GF-D8 (cell line): ENCODE data around the gene NFYB.
A peak's percentile ranks its signal among the peaks of the same experiment; 100 is the strongest.

Source experiments
- DNase-seq: peaks from one replicate; lab custom pipeline; 2025; lab: John Stamatoyannopoulos, UW

NFYB gene

DNA sequence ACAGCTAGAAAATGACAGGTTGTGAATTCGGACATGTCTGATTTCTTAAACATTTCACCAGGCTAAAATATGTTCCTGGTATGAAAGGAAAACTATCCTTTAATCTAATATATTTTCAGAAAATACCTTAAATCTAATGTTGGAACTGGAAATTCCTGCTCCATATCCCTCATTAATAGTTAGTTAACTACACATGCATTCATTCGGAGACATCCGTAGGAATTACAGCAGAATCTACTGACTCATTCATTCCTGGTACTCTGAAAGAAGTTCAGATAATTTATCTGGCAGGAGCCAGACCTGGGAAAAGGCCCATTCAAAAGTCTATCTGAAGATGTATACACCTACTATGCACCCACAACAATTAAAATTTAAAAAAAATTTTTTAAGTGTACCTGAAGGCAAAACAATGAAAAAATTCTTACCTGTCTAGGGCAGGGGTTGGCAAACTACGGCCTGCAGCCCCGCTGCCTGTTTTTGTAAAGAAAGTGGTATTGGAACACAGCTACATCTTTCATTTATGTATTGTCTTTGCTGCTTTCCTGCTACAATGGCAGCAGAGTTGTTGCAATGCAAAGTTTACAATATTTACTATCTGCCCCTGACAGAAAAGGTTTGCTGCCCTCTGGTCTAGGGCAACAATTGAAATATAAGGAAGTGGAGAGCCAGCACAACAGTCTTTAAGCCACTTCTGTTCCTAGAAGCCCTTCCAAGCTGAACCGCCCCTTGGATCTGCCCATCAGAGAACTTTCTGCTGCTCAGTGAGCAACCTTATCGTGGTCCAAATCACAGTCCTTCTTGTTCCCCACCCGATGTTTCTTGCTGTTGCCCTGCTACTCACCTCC, 17.9 kb upstream of the NFYB start:
- DNase-seq: no peak

DNA sequence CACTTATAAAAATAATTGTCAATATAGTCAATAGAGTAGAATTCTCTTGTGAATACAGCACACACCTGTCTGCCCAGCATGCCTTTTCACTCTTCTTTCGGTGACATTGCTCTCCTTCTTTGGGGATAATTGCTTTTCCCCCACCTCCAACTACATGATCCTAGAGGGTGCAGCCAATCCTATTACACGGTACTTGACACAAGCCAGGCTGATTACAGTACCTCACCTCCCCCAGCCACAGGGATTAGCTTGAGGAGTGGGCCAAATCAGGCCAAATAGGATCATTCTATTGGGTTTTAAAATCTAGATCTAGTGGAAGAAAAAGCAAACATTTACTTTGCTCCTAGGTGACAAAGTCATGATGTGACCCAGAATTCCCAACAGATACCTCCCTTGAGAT, 16.8 kb upstream of the NFYB start:
- no peak for DNase-seq

DNA sequence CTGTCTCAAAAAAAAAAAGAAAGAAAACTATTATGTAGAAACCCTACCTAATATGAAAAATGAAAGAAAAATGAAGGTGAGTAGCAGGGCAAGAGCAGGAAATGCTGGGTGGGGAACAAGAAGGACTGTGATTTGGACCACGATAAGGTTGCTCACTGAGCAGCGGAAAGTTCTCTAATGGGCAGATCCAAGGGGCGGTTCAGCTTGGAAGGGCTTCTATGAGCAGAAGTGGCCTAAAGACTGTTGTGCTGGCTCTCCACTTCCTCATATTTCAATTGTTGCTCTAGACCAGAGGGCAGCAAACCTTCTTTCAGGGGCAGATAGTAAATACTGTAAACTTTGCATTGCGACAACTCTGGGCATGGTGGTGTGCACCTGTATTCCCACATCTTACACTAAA, 16.3 kb upstream of the NFYB start:
- no peak for DNase-seq

DNA sequence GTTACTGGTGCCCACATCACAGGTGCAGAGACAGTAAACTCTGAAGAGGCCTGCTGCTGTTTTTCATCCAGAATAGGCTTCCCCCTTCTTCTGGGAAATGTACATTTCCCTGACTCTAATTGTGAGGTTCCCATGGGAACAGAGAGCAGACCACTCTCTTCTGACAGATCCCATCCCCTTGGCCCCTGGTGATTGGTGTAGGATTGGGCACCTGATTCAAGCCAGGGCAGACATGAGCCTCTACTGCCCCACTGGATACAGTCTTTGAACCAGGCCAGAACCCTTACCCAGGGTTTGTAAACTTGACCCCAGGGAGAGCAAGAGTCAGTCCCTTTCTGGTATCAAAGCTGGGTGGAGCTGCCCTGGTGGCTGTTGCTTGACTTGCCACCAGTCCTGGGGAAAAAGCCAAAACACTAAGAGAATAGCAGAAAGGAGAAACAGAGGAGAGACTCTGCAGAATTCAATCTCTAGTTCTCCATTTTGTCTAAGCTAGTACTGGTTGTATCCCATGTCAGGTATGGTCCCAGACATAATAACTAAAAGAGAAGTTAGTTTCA, 14.8 kb upstream of the NFYB start:
- DNase-seq: no peak

DNA sequence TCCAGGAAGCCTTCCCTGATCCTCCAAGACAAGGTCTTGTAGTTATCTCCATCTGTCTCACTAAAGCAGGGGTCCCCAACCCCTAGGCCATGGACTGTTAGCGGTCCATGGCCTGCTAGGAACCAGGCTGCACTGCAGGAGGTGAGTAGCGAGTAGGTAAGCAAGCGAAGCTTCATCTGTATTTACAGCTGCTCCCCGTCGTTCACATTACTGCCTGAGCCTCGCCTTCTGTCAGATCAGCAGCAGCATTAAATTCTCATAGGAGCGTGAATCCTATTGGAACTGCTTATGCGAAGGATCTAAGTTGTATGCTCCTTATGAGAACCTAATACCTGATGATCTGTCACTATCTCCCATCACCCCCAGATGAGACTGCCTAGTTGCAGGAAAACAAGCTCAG, 12.4 kb upstream of the NFYB start:
- no peak for DNase-seq

DNA sequence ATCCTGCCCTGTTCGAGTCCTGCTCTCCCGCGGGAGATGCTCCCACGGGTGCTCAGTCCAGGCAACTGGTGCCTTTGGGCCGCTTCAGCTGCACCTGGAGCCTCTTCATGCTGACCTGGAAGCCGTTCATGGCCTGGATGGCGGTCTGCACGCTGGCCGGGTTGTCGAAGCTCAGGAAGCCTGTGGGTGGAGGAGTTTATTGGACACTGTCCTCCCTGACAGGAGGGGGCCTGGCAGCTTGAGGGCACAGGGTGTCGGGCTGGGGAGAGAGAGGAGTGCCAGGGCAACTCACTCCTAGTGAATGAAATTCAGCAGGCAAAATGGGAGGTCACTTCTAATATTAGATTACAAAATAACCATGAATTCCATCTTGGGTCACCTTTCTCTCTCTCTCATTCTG, 9.3 kb upstream of the NFYB start:
- no peak for DNase-seq

DNA sequence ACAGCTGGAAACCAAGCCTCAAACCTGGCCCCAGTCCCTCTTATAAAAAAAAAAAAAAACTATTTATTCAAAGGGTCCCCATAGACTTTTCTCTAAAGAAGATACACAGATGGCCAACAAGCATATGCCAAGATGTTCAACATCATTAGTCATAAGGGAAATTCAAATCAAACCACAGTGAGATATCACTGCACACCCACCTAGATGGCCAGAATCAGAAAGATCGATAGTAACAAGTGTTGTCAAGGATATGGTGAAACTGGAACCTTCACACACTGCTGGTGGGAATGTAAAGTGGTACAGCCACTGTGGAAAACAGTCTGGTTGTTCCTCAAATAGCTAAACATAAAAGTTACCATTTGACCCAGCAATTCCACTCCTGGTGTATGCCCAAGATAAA, 5.9 kb upstream of the NFYB start:
- no peak for DNase-seq

DNA sequence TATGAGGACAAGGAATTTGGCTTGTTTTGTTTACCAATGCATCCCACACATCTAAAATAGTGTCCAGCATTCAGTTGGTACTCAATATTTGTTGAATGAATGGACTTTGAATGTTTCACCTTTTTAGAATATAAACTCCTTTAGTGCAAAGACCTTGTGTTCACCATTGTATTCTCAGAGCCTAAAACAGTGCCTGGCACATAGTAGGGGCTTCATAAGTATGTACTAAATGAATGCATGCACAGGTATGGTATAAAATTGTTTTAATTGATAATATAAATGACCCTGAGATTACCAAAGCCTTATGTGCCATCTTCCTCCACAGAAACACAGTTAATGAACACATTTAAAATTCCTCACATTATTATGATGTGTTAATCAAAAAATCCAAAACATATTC, 5.0 kb upstream of the NFYB start:
- no peak for DNase-seq

DNA sequence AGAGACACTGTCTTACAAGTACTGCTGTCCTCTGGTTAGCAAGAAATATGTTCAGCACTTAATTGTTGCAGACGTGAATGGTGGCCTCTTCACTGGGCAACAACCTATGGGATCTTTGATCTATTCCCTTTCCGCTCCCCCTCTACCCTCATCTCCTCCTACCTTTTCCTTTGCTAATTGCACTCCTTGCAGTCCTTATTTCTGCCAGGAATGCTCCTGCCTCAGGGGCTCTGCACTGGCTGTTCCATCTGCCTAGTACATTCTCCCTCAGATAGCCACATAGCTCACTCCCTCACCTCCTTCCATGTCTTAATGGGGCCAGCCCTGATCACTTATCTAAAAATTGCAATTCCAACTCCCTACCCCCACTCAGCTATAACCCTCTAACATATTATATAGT, 4.5 kb upstream of the NFYB start:
- no peak for DNase-seq

DNA sequence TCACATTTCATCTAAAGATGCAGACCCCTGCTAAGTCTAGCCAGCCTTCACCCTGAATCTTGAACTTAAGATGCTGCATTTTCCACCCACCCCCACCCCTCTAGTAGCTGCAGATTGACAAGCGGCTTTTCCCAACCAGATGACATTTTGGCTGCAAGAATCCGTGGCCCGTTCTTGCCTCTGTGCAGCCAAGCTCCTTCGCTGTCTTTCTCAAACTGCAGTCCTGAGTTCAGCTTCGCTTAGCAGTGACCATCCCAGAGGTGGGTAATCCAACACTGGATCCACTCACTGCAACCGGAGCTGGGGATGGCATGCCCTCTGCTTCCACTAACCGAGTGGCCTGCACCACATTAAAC, 765 bp upstream of the NFYB start:
- DNase-seq: no peak

DNA sequence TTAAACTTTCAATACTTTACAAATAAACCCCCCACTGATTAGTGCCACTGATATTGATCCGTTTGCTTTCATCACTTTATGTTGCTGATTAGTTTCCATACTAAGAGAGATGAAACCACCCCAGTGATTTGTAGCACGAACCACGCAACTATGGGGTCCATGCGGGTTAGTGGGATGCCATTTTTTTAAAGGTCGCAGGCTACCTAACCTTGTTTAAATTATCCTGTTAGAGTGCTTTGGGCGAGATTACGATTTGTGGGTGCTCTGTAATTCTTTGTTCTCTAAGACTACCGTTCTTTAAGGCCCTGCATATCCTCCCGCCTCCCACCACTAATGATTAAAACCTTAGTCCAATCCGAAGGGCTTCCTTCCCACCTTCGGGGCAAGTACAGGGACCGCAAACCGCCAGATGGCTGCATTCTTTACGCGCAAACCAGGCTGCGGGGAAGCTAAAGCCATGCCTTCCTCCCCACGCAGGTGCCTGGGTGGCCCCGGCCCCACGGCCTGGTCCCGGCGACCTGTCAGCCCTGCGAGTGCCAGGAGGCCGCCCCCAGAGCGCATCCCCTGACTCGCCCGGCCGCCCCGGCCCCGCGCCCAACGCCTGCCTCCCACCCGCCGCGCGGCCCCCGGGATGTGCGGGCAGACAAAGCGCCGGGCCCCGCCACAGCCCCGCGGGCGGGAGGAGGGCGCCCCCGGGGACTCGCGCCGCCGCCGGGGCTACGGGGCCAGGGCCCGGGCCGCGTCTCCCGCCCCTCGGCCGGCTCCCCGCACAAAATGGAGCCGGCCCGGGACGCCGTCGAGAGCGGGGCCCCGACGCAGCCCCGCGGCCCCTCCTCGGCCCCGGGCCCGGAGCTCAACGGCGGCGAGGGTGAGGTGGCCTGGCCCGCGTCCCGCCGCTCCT, 759 bp downstream of the NFYB start:
- DNase-seq: peak; percentile 39

DNA sequence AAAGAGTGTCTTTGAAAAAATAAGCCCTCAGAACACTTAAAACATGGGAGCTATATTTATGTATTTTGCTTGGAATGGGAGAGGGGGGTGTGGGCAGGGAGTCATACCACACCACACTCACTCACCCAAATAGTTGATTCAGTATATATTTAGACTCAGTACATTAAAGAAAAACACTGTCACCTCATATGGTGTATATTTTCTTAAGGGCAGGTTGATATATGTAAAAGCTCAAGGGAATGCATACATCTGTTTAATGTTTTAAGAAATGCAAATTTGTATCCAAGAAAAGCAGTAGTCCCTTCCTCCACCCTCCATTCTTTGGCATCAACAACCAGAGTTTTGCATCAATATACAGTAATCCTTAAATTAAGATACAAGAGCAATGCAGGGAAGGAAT, 1.4 kb downstream of the NFYB start:
- DNase-seq: no peak

DNA sequence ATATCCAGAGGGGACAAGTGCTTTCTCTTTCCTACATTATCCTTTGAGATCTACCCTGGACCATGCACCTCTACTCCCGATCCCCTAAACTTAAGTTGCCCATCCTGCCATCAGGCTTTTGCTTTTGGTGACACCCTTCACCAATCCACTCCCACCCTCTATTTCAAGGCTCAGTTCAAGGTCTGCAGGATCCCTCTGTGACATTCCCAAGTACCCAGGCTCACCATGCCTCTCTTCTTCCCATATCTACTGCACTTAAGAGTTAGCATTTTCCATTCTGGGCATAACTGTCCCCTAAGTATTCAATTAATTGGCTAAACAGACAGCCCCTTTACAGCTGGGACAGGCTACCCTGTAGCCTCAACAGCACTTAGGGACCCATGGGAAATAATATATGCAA, 3.1 kb downstream of the NFYB start:
- DNase-seq: no peak

DNA sequence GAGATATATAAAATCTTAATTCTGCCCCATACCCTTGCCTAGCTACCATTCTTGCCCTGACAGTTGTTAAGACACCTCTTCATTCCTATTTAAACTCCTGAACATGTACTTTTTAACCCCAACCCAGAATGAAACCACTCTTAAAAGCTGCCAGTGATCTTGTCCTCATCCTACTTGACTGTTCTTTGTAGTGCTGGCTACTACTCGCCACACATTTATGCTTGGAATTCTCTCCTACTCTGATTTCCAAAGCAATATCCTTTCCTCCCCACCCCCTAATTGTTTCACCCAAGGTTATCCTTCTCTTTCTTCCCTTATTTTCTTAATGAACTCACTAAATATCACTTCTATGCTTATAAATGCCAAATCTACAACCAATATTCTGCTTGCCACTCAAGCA, 4.1 kb downstream of the NFYB start:
- no peak for DNase-seq

DNA sequence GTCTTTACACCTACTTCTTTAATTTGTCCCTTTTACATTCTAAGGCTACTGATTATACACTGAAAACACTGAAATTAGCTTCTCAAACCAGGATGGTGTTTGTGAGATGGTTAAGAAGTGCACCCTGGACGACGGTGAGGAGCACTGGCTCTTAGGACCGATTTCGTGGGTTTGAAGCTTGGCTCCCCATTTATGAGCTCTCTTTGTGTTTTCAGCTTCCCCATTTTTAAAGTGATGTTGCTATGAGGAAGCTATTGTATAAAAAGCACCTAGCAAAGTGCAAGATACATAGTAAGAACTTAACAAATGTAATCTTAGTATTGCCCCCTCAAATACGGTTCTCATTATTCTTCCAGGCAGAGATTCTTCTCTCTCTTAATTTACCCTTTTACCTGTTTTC, 4.7 kb downstream of the NFYB start:
- DNase-seq: no peak

DNA sequence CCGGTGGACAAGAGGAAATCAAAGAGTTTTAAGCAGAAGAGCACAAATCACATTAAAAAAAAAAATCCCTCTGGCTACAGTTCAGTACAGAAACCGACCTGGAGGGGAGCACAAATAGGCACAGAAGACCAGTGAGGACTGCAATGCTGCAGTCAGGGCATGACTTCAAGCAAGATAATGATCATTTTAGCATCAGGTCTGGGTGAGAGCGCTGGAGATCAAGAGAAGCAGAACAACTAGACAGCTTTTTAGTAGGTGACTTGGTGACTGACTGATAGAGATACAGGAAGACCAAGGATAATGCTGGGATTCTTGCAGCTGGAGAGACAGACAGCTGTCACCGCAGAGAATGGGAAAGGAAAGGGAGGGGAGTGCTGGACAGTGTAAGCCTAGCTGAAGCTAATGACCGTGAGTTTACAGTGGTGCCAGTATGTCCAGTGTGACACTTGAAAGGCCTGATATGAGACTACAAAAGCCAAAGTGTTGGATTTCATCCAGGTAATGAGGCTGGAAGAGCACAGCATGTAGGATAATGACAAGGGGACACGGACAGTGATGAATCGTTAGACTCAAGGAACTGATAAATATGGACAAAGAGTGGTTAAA, 5.6 kb downstream of the NFYB start:
- no peak for DNase-seq

DNA sequence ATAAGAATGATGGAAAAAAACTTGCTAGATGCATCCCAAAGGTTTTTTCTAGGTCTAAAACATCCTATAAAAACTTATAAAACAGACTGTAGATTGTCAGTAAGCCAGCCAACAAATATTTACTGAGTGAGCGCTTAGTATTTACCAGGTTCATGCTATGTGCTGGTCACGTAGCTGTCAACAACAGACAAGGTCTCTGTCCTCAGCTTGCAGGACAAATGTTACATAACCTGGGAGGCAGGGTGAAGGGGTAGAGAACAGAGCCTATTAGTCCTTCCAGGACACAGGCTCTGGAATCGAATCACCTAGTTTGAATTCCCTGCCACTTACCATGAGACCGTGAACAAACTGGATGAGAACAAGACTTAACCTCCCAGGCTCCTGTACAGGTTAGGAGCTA, 6.4 kb downstream of the NFYB start:
- DNase-seq: no peak

DNA sequence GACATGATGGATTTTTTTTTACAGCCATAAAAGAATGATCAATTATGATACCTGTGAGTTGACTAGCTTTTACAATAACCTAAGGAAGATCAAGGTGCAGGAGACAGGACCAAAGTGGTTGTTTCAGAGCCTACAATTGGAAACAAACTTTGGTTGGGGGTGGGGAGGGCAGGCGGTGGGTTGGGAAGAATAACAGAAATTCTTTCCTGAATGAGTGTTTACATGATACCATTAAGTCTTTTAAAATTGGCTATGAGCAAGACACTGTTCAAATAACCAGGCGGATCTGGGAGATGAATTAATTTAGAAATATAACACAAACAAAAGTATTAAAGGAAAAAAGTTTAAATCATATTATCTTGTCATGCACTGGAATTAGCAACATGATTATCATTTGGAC, 7.2 kb downstream of the NFYB start:
- DNase-seq: no peak

DNA sequence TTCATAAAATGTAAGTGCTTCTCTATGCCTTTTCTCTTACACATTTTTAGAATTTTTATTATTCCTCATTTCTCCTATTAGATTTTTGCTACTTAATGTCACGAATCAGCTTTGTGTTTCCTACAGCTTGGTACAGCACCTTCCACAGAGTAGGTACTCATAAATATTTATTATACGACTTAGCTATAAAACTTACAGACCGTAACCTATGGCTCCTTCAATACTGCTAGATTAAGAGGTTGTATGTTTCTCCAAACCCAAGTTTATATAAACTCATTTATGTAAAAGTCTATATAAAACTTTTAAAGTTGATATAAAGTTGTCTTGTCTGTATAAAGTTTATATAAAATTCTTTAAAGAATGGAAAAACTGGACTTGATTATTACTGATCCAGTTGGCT, 11.5 kb downstream of the NFYB start:
- no peak for DNase-seq

DNA sequence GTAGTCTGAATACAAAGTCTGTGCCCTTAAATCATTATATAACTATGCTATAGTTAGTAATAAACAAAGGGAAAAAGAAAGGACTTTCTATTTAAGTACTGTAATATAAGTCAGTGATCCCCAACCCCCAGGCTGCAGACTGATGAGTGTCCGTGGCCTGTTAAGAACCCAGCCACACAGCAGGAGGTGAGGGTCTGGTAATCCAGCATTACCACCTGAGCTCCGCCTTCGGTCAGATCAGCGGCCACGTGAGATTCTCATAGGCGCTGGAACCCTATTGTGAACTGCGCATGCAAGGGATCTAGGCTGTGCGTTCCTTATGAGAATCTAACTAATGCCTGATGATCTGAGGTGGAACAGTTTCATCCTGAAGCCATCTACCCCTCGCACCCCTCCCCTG, 15.7 kb downstream of the NFYB start:
- DNase-seq: no peak

DNA sequence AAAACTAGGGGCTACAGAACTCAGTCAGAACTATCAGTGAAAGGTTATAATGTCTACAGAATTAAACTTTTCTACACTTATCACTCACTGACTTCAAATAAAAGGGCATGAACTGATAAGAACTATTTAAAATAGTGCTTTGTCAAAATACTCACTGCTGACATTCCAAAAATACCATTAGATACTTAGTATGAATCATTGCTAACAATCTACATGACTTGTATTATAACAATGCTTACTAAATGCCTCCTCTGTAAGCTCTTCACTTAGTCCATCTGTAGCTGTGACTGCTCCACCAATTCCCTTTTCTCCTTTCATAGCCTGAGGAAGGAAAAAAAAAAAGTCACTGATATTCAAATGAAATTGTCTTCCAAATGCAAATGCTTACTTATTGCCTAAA, 17.0 kb downstream of the NFYB start:
- DNase-seq: no peak

DNA sequence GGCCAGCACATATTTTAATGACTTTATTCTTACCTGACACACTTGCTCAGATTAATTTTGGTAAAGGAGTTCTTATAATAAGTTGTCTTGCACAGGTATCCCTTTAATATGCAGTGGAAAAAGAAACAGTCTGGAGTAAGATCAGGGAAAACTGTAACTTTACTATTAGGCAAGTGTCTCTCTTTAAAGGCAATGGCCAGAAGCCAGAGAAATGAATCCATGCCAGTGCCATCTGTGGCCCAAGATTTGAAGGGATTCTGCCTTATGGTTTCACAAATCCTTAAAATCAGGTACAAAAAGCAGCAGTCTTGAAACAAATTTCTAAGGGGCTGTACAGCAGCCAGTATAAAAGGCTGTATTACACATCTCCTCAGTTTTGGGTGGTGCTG, 22.4 kb downstream of the NFYB start:
- DNase-seq: no peak
